HG03521 (cell line): Measurements from ENCODE around the gene ANKRD9.
A peak's percentile ranks its signal among the peaks of the same experiment; 100 is the strongest.
"Not testable (repeated sequence)": the region's sequence is repeated elsewhere in the genome, so short reads cannot be mapped to it uniquely, and the experiment has no call there.

ENCODE experiments used
- ATAC-seq: cut with Tn5 transposase; IDR thresholded peaks from one replicate; pipeline ENCODE4 v1.9.1; 2021; ENCODE audit warnings: mild to moderate bottlenecking, moderate library complexity; ENCODE audit not compliant: unreplicated experiment

The ANKRD9 gene, protein sequence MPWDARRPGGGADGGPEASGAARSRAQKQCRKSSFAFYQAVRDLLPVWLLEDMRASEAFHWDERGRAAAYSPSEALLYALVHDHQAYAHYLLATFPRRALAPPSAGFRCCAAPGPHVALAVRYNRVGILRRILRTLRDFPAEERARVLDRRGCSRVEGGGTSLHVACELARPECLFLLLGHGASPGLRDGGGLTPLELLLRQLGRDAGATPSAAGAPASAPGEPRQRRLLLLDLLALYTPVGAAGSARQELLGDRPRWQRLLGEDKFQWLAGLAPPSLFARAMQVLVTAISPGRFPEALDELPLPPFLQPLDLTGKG

DNA sequence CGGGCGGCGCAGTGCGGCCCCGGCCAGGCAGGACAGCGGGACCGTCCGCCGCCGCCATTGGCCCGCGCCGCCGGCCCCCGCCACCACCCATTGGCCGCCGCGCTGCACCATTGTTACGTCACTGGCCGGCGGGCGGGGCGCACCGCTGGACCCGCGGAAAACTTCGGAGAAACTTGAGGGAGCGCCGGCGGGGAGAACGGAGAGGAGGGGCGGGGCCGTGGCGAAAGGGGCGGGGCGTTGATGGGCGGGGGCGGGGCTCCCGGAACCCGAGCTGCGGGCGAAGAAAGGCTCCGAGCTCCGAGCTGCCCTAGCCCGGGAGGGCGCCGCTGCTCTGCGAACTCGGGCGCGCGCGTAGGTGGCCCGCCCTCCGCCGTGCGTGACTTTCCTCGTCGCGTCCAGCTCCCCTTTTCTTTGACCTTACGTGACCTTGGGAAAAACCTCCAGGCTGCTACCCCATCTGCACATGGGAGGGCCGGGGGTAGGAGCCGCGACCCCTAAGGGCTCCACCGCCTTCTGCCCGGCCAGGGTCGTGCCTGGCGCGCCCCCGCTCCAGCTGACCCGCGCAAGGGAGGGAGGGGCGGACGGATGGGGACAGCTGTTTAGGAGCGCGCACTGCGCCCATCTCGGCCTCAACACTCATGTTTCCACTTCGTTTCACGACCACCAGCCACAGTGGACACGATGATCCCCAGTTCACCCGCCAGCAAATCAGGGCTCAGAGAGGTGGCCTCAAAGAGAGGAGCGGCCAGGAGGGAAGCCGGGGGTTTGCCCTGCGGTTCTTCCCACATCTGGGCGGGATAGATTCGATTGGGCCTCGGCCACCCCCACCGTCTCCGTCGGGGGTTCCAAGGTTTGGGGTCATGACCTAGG, at the start of gene ANKRD9:
ANKRD9 (minus strand) TSS at position 31 of the 870 bp plus-strand sequence. CDS start 1,887 bp downstream, outside the sequence.
- ATAC-seq: peak; percentile 83

DNA sequence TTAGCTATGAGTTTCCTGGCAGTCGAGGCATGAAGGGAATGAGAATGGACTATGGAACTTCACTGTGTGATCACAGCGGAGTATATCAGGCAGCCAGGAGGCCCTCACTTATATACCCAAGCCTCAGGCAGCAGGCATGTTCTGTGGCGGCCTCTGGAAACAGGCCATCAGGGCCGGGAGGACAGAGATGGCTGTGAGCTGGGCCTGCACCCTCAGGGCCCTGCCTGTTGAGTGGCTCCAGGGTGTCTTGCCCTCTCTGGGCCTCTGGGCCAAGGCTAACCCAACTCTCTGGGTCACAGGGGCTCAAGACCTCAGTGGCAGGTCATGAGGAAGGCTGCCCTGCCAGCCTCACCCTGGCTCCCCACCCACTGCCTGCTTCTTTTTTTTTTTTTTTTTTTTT, 49.0 kb upstream of the ANKRD9 start:
- ATAC-seq: no peak

DNA sequence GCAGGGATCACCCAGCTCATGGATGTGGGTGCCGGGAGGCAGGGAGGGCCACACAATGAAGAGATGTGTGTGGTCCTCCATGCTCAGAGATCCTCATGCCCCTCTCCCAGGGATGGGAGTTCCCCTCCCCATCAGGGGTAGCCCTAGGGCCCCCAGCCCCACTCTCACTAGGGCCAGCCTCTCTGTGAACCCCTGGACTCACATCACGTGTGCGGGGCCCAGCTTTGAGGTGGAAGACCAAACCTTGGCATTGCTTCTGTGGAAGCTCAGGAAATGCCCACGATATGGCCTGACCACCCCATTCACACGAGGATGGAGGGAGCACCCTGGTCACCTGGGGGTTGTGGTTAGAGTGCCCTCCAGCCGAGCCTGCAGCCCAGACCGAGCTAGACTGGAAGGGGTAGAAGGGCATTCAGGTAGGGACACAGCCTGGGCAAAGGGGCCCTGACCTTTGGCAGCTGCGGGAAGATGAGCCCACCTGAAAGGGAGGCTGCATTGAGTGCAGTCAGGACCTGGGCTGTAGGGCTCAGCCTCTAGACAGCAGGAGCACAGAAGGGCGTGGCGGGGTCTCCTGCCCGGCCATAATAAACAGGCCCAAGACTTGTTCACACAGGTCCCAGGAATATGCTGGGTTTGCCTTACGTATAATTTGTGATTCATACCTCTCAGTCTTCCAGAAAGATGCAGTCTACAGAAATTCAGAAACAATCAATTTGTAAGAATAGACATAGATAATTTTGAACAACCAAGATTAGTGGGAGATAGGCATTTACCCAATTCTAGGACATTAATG, 48.1 kb upstream of the ANKRD9 start:
- ATAC-seq: no peak

DNA sequence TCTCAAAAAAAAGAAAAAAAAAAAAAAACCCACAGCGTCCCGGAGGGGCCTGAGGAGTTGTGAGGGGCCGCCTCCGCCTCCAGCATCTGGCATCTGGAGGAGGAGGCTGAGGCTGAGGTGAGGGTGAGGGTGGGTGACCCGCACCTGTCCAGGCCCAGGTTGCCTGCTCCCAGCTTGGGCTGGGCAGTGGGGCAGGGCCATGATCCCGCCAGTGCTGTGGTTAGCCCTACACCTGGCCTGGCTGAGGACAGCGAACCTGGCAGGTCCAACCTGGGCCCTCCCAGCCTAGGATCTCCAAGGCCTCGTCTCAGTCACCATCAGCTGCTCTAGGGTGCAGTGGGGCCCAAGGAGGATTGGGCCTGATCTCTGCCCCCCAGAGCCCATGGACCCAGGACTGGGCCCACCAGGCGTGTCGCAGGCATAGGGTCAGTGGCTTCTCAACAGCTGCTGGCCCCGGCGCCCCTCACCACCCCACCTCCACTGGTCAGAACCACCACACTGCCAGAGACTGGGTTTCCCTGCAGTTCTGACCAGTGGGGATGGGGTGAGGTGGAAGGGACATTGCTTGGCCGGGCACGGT, 46.6 kb upstream of the ANKRD9 start:
- no peak for ATAC-seq

DNA sequence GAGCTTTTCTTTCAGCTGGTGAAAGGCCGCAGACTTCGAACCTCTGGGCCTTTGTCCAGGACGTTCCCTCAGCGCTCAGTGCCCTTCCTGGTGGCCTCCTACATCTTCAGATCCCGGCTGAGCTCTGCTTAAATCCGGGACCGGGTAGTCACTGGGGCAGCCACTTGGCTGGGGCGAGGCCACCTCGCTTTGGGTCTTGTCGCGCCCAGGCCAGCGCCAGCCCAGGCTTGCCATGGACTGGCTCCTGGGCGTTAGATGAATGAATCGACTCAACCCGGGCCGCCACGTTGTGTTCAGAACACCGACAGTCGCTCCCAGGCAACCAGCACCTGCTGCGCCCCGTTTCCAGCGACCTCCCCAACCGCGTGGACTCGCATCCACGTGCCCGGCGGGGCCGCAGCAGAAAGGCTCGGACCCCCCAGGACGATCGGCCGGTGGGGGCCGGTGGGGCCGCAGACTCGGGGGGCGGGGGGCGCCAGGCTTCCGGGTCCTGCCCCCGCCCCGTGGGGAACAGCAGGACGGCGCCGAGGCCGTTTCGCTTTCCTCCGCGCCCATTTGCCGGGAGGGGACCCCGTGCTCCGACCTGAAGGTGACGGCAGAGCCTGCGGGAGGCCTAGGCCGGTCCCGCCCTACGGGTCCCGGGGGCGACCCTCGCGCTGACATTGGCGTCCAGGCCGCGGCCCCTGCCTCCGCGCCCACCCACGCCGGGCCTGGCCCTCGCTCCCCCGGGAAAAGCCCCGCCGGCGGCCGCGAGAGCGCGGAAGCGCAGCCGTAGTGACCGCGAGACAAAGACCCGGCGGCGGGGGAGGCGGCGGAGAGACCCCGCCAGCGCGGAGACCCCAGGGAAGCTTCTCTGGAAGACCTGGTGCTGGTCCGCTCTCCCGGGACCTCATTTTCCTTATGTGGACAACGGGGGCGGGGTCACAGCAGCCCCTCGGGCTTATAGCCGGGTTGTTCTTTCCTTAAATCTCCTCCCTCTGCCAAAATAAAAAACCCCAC, 45.5 kb upstream of the ANKRD9 start:
- no peak for ATAC-seq

DNA sequence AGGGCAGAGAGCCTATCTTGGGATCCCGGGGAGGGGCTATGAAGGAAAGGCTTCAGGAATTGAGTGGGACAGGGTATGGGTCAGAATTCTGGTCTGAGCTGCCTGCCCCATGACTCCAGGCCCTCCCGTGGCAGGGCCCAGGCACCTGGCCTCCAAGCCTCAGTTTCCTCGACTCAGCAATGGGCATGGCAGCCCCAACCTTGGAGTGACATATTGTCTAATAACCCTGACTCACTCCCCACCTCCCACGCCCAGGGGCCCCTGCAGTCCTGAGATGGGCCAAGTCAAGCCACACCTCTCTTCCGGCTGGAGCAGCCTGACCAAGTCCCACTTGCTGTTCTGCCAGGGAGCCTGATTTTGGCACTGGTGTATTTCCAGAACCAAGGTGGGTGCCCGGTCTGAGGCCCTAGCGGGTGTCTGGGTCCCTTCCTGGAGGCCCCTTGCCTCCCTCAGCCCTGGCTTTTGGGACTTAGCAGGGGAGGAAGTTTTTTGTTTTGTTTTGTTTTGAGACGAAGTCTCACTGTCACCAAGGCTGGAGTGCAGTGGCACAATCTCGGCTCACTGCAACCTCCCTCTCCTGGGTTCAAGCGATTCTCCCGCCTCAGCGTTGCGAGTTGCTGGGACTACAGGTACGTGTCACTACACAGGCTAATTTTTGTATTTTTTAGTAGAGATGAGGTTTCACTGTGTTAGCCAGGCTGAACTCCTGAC, 42.6 kb upstream of the ANKRD9 start:
- no peak for ATAC-seq

DNA sequence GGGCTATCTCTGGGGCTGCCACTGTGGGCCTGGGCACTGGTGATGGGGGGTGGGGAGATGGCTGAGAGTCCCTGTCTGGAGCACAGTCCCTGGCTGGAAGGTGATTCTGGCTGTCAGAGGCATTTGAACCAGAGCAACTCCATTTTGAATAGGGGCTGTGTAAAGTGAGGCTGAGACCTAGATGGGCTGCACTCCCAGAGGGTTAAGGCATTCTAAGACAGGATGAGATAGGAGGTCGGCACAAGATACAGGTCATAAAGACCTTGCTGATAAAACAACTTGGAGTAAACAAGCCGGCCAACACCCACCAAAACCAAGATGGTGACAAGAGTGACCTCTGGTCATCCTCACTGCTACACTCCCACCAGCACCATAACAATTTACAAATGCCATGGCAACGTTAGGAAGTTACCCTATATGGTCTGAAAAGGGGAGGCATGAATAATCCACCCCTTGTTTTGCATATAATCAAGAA, 41.4 kb upstream of the ANKRD9 start:
- ATAC-seq: not testable (repeated sequence)

DNA sequence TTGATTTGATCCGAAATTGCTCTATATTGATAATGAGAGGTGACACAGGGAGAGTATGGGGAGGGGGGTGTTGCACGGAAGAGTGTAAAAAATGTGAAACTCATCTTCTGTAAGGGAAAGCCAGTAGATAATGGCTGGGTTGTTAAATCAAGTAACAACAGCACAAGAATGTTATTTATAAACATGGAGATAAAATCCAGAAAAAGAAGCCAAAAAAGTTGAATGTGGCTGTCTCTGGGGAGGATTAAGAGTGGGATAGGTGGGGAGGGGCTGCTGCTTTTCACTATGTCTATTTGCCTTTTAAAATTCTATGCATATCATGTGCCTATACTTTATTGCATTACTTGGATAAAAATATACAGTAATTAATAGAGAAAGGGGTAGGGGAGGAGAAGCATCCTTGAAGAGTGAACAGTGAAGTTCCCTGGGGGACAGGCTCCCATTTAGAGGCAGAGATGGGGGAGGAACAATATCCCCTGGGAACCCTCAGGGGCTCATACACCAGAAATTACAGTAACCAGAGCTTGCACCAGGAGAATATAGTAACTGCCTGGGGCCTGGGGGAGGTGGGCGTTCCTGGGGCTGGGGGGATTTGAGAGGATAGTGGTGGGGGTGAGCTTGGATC, 39.2 kb upstream of the ANKRD9 start:
- ATAC-seq: no peak

DNA sequence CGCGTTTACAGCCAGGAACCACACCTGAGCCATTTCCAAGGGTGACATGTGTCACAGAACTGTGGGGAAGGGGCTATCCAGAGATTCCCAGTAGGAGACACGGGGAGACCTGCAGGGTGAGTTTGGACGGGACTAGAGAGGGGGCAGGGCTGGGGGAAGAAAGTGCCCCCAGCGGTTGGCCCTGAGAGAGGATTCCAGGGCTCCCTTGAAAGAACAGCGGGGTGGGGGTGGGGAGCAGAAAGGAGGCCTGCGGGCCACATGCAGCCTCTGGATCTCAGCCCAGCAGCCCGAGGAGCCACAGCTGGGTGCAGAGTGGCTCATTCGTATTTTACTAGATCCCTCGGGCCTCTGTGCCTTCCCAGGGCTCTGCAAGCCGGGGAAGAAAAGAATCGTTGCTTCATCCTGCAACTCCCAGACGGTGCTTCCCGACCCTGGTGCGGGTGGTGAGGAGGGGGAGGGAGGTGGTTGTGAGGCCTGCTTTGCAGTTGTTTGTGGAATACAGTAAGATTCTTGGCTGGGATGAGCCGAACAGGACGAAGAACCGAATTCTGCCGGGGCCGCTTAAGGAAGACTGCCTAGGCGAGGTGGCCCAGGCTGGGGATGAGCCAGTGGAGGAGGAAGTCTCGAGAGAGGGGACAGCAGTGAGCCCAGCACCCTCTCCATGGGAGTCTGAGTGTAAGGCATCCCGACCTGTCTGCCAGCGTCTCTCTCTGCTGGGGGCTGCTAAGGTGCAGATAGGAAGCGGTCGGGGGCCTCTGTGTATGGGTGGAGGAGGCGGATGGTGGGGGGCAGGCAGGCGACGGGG, 36.1 kb upstream of the ANKRD9 start:
- ATAC-seq: no peak

DNA sequence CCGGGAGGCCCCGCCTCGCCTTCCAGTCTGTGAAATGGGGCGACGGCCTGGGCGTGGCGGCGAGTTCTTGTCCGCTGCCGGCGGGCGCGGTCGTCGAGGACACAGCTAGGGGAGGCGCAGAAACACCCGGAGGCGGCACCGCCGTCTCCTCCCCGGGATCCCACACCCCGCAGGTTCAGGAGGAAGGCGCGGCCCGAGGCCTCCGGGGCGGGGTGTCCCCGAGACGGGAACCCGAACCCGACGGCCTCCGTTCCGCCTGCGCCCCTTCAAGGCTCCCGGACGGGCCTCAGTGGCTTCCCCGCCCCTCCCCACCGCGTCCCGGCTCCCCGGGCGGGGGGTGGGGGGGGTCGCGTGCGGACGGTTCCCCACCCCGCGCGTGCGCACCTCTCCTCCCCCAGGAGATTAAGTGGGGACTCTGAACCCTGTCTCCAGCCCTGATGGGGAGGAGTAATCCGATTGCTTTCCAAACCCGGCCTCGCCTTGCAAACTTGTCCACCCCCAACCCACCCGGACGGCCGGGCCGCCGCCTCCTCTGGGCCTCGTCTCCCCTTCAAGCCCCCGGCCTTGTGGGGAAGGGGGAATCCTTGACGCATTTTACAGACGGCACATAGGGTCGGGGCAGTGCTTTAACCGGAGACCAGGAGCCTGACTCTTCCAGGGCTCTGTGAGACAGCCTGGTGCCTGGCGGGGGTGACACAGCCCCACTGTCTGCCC, 35.3 kb upstream of the ANKRD9 start:
- no peak for ATAC-seq

DNA sequence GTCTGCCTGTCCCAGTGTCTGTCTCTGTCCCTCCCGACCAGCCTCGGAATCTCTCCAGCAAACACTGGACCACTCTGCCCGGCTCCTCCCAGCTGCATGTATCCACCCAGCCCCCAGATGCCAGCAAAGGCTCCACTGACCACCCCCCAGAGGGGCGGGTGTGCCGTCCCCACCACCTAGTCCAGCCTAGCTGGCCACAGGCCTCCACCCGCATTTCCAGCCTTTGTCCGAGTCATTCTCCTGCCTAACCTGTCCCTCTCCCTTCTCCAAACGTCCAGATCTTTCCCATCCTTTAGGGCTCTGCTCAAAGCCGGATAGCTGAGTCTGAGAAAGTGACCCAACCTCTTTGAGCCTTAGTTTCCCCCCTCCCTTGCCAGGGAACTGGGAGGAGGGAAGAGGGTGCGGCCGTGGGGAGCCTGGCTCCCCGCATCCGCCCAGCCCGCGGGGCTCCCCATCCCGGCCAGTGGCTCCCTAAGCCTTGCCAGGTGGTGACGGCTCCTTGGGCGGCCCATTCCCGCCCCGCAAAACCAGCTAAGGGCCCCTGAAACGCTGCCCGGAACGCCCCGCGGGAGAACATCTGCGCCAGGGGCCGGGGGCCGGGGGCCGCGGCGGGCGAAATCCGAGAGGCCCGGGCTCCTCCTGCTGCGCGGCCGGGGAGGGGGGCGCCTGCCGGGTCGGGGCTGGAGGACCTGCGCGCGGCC, 34.6 kb upstream of the ANKRD9 start:
- no peak for ATAC-seq

DNA sequence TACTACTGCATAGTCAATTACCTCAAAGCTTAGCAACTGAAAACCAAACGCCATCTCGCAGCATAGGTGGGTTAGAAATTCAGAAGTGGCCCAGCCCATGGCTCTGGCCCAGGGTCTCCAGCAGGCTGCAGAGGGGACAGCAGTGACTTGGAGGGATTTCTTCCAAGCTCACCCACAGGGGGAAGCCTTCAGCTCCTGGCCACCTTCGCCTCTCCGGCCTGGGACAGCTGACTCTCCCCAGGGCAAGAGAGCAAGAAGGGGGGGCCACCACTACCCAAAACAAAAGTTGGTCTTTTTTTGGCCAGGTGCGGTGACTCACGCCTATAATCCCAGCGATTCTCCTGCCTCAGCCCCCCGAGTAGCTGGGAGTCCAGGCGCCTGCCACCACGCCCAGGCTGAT, 32.2 kb upstream of the ANKRD9 start:
- no peak for ATAC-seq

DNA sequence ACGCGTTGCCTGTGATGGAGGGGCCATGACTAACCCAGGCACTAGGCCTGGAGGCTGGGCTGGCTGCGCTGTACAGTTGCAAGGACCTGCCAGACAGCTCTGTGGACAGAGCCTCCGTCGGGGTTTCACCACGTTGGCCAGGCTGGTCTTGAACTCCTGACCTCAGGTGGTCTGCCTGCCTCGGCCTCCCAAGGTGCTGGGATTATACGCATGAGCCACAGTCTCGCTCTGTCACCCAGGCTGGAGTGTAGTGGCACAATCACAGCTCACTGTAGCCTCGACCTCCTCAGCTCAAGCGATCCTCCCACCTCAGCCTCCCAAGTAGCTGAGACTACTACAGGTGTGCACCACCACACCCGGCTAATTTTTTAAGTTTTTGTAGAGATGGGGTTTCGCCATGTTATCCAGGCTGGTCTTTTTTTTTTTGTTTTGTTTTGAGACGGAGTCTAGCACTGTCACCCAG, 31.5 kb upstream of the ANKRD9 start:
- not testable (repeated sequence) for ATAC-seq

DNA sequence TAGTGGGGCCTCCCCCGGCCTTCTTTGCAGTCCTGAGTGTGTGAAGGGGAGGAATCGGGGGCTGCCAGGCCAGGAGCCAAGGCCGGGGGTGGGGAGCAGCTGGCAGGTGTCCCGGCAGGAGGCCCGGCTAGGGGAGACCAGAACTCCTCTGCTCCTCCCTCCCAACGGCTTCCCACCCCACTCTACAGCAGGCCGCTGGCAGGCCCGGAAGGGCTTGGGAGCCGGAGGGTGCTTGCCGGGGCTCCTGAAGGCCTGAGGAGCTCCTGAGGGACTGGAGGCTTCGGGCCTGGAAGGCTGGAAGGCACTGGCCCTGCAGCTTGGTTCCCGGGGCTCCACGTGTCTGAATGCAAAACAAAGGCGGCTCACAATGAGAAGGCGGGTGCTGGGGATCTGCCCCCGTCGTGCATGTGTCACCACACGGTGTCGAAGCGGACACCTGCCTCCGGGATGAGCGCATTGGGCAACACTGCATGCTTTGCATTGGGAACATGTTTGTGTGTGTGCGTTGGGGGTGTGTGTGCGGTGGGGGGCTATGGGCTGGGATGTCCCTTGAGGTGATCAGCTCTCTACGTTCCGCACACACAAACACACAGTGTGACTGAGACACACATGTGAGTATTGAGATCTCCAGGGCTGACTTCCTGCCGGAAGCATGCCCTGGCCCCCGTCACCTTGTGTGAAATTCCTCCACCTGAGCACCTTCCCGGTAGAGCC, 30.9 kb upstream of the ANKRD9 start:
- no peak for ATAC-seq

DNA sequence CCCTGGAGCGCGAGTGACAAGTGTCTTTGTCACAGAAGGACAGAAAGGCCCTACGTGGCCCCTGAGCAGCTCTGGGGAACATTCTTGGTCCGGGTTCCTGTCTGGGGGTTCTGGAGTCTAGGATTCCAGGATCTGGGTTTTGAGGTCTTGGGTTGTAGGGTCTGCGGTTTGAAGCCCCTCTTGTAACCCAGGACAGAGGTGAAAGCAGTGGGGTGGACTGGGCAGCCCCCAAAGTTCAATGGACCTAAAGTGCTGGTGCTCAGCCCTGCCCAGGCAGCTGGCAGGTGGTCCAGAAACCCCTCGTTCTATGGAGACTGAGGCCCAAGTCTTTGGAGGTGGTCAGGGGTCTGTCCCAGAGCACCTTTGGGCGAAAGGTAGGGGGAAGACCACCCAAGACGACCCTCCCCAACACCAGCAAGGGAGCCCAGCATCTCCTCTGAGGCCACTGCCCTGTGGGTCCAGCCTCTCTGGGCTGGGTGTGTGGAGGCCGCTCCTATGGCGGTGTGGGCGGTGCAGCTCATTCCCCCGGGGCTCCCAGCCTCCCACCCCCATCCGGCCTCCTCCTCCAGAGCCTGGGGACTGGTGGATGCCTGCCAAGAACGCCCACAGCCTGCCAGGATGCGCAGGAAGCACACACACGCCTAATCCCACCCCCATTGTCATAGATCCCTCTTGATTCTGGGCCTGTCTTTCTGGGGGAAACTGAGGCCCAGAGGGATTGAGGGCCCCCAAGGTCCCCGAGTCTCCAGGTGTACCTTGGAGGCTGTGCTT, 30.2 kb upstream of the ANKRD9 start:
- ATAC-seq: no peak
